Activated T-helper 2 cell treated with anti-CD3 and anti-CD28 coated beads, Interferon-gamma antibody, Interleukin-2, Interleukin-4, amounts not matched to agents 10 μg/mL and 5 μg/mL and 100 μg/mL, durations not matched to agents 14 hours and 24 hours and 36 hours (primary cell): ENCODE data around the gene LAMTOR5. TPM values are rescaled to one million over a fixed set of nuclear protein-coding genes. Genes with fewer than 3 reads are reported as not detected.

Experiments used
- DNase-seq: peaks from one replicate; pipeline ENCODE4 v3.0.0; 2021; ENCODE audit warnings: low spot score
- H3K27ac Mint-ChIP-seq: one replicate; pipeline ENCODE4 v1.8.0; 2021; ENCODE audit warnings: mixed read lengths
- H3K27me3 Mint-ChIP-seq: one replicate; pipeline ENCODE4 v1.8.0; 2021; ENCODE audit warnings: low read depth, mixed read lengths
- H3K36me3 Mint-ChIP-seq: one replicate; pipeline ENCODE4 v1.8.0; 2021; ENCODE audit warnings: low read depth, mixed read lengths
- H3K4me1 Mint-ChIP-seq: one replicate; pipeline ENCODE4 v1.8.0; 2021; ENCODE audit warnings: low read depth, mixed read lengths
- H3K4me3 Mint-ChIP-seq: one replicate; pipeline ENCODE4 v1.8.0; 2021; ENCODE audit warnings: low read depth, mild to moderate bottlenecking, moderate library complexity, mixed read lengths
- H3K9me3 Mint-ChIP-seq: one replicate; pipeline ENCODE4 v1.8.0; 2021; ENCODE audit warnings: mixed read lengths
- intact Hi-C: fragments of 100-400 bp; cut with micrococcal nuclease; formaldehyde crosslinking; loops from one replicate; pipeline ENCODE4 v1.15.1; 2023
- total RNA-seq: library from RNA; stranded (reverse); gene quantifications from 2 replicates; pipeline ENCODE4 v1.2.3, GENCODE V29; 2022

LAMTOR5 gene
- total RNA-seq, 1 donor from 2014 or later, result 171 TPM

DNA sequence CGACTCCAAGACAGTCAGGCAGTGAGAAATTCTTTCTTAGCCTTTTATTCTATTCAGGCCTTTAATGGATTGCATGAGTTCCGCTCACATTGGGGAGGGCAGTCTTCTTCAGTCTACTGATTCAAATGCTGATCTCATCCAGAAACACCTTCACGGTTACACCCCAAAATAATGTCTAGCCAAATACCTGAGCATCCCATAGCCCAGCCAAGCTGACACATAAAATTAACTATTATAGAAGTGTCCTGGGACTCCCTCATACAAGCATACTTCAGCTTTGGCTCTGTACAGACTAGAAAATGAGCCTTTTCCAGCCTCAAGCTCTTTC, 13.0 kb downstream of the LAMTOR5 start:
- no peaks in the 10 kb centered on the region for H3K9me3 Mint-ChIP-seq
- no peak overlapping the region for H3K4me3 Mint-ChIP-seq
- peaks cover 29% of the 10 kb centered on the region for H3K36me3 Mint-ChIP-seq
- H3K27me3 Mint-ChIP-seq, result no peaks in the 10 kb centered on the region
- no peak for DNase-seq
- intact Hi-C loops, result no loop called here
- H3K4me1 Mint-ChIP-seq, result no peaks in the 10 kb centered on the region
- H3K27ac Mint-ChIP-seq, result no peak overlapping the region

DNA sequence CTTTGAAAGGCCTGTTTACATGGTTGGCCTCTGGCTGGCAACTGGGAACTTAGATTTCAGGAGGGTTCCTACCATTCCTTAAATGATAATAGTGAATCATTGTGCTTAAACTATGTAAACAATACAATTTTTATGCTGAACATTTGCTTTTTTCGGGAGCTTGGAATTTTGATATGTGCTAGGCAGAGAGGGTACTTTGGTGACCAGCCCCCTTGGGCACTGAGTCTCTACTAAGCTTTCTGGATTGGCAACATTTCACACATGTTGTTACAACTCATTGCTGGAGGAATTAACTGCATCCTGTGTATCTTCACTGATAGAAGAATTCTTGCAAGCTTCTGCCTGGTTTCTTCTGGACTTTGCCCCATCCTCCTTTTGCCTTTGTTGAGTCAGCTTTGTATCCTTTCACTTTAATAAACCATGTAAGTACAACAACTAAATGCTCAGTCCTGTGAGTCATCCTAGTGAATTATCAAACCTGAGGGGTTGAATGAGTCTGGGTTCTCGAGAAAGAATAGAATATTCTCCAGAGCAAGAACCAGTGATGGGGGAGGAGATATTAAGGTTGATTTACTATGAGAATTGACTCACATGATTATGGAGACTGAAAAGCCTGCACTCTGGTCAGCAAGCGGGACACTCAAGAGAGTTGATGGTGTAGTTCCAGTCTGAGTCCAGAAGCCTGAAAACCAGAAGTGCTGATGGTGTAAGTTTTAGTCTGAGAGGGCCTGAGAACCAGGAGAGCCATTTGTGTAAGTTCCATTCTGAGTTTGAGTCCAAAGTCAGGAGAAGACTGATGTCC, 13.6 kb downstream of the LAMTOR5 start:
- no peak for DNase-seq
- intact Hi-C loops, result no loop called here
- H3K4me3 Mint-ChIP-seq, result no peak overlapping the region
- no peaks in the 10 kb centered on the region for H3K4me1 Mint-ChIP-seq
- H3K27me3 Mint-ChIP-seq, result no peaks in the 10 kb centered on the region
- H3K27ac Mint-ChIP-seq, result no peak overlapping the region
- no peaks in the 10 kb centered on the region for H3K9me3 Mint-ChIP-seq
- peaks cover 29% of the 10 kb centered on the region for H3K36me3 Mint-ChIP-seq

DNA sequence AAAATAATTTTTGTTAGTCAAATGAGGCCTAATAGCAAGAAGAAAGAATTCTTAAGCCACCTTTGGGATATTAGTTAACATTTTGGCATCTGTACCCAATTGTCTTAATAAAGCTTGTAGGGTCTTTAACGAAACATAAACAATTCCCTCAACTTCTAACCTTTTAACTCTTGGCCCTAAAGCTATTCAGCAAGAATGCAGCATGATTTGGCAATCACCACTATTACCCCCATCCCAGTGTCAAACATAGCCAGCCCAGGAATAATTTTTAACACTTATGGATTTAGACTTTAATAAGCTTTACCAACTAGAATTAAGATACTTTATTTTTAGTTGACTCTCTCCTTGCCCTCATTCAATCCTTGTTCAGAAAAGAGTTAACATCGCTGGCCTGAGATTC, 14.2 kb downstream of the LAMTOR5 start:
- no peaks in the 10 kb centered on the region for H3K27me3 Mint-ChIP-seq
- no peak overlapping the region for H3K4me3 Mint-ChIP-seq
- DNase-seq, result no peak
- H3K4me1 Mint-ChIP-seq, result no peaks in the 10 kb centered on the region
- no peaks in the 10 kb centered on the region for H3K9me3 Mint-ChIP-seq
- intact Hi-C loops, result no loop called here
- peaks cover 27% of the 10 kb centered on the region for H3K36me3 Mint-ChIP-seq
- no peak overlapping the region for H3K27ac Mint-ChIP-seq

DNA sequence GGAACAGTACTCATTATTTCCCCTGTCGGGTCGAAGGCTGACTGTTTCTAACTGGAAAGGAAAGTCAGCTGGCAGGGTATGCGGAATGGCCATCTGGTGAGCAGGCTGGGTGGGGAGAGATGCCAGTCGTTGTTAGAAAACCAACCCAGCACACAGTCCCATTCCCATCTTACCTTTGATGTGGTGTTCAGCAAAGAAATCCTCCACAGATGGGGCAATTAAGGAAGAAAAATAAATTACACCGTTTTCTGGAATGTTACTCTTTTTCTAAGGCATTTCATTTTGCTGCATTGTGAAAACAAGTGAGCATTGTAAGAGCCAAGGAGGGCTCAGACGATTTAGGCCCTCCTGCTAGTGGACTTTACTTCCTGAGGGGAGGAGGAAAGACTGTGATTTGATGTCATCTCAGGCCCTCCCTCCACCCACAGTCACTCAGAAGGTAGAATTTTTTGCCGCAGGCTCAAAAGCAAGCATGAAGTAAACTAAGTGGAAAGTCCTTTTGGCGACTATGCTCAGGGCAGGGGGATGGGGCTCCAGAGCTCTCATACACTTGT, 16.7 kb downstream of the LAMTOR5 start, which contains the start of gene SLC16A4:
Gene SLC16A4, minus strand, starts transcription at position 335 of the 554 bp plus-strand sequence. CDS start 1,703 bp downstream, outside the sequence.
- H3K9me3 Mint-ChIP-seq, result no peaks in the 10 kb centered on the region
- H3K4me3 Mint-ChIP-seq, result no peak within 1 kb of the TSS
- H3K27ac Mint-ChIP-seq, result no peak within 1 kb of the TSS
- DNase-seq, result no peak
- H3K36me3 Mint-ChIP-seq, result peaks cover 25% of the 10 kb centered on the region
- H3K27me3 Mint-ChIP-seq, result no peaks in the 10 kb centered on the region
- intact Hi-C loops, result no loop called here
- peaks cover 6% of the 10 kb centered on the region for H3K4me1 Mint-ChIP-seq

DNA sequence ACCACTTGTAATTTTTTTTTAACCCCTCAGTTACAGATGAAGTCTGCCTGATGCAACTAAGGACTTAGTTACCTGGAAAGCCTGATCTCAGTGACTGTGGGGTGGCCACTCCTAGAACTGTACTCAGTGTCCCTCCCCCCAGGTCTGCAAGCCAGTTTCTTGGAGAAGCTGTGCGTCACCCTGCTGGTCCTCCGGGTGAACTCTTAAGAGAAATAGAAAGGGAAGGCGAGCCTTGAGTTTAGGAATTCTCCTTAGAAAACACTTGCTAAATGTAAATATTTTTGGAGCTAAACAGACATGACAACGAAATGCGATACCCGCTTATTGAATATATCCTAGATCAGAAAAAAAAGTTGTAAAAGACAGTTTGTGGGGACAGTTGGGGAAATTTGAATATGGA, 17.4 kb downstream of the LAMTOR5 start:
- intact Hi-C loops, result no loop called here
- DNase-seq, result no peak
- Mint-ChIP-seq H3K36me3 (peaks cover 19% of the 10 kb centered on the region), H3K27ac (no peak overlapping the region), H3K27me3 (no peaks in the 10 kb centered on the region), H3K4me1 (peaks cover 6% of the 10 kb centered on the region), H3K4me3 (no peak overlapping the region), H3K9me3 (no peaks in the 10 kb centered on the region)

DNA sequence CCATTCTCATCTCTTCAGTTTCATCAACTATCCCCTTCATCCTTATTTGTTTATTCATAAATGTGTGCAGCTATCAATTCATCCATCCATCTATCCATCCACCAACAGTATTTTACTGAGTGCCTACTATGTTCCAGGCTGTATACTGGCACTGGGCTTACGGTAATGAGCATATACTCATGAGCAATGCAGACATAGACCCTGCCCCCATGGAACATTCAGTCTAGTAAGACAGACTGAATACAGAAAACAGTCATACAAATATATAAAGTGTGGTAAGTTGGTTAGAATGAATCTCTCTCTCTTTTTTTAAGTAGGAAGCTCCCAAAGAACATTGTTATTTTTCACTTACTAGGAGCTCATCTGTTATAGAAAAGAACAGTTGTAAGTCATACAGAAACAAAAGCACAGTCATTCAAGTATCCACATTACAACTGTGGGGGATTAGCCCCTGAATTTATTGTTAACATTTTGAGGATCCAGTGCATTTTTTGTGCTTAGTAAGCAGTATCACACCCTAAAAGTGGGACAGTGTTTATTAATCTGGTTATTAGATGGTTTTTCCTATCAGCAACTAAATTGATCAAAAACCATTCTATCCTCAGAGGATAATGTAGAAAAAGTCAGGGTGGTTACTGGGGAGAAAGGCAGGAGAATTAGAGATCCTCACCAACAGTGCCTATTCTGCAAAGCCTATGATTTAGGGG, 20.3 kb downstream of the LAMTOR5 start:
- H3K36me3 Mint-ChIP-seq, result peaks cover 19% of the 10 kb centered on the region
- H3K9me3 Mint-ChIP-seq, result no peaks in the 10 kb centered on the region
- H3K27ac Mint-ChIP-seq, result peak overlapping the region; percentile 0
- H3K4me1 Mint-ChIP-seq, result peaks cover 18% of the 10 kb centered on the region
- DNase-seq, result no peak
- H3K4me3 Mint-ChIP-seq, result no peak overlapping the region
- no peaks in the 10 kb centered on the region for H3K27me3 Mint-ChIP-seq
- intact Hi-C loops, result no loop called here

DNA sequence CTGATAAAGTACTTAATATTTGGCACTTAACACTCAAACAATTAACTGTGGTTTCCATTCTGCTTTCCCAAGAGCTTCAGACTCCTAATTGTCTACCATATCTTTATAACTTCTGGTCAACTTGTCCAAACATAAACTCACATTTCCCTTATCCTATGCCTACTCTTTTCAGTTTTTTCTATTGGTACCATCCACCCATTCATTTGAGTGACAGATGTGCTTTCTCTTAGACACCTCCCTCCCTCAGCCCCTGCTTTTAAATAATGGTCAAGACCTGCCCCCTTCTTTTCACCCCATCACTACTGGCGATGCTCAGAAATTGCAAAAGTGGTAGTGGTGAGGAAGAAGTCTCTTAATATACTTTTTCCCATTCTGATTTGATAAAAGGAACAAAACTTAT, 22.1 kb downstream of the LAMTOR5 start:
- H3K27ac Mint-ChIP-seq, result no peak overlapping the region
- H3K4me3 Mint-ChIP-seq, result no peak overlapping the region
- intact Hi-C loops, result no loop called here
- H3K9me3 Mint-ChIP-seq, result no peaks in the 10 kb centered on the region
- no peak for DNase-seq
- peaks cover 28% of the 10 kb centered on the region for H3K36me3 Mint-ChIP-seq
- H3K27me3 Mint-ChIP-seq, result no peaks in the 10 kb centered on the region
- peaks cover 18% of the 10 kb centered on the region for H3K4me1 Mint-ChIP-seq

DNA sequence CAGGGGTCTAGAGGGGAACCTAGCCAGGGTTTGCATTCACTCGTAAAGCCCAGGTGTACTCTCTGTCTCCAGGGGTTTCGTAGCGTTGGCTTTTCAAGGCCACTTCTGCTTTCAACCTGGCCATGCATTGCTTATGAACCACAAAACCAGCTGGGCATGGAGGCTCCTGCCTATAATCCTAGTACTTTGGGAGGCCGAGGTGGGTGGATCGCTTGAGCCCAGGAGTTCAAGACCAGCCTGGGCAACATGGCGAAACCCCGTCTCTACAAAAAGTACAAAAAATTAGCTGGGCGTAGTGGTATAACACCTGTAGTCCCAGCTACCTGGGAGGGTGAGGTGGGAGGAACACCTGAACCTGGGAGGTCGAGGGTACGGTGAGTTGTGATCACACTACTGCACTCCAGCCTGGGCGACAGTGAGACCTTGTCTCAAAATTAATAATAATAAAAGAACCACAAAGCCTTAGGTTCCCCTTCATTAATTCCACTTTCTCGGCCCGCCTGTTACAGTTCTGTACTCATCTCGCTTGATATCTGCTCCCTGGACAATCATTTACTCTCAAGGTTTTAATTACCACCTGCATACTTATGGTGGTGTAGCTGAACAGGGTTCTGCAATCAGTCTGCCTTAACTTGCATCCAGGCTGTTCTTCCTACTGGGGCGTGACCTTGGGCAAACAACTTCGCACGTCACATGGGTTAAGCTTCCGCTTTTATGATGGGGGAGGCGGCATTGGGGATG, 22.7 kb downstream of the LAMTOR5 start:
- no peak for DNase-seq
- Mint-ChIP-seq H3K4me1 (peaks cover 18% of the 10 kb centered on the region), H3K27me3 (no peaks in the 10 kb centered on the region), H3K27ac (no peak overlapping the region), H3K36me3 (peaks cover 33% of the 10 kb centered on the region), H3K4me3 (no peak overlapping the region), H3K9me3 (no peaks in the 10 kb centered on the region)
- intact Hi-C loops, result no loop called here

DNA sequence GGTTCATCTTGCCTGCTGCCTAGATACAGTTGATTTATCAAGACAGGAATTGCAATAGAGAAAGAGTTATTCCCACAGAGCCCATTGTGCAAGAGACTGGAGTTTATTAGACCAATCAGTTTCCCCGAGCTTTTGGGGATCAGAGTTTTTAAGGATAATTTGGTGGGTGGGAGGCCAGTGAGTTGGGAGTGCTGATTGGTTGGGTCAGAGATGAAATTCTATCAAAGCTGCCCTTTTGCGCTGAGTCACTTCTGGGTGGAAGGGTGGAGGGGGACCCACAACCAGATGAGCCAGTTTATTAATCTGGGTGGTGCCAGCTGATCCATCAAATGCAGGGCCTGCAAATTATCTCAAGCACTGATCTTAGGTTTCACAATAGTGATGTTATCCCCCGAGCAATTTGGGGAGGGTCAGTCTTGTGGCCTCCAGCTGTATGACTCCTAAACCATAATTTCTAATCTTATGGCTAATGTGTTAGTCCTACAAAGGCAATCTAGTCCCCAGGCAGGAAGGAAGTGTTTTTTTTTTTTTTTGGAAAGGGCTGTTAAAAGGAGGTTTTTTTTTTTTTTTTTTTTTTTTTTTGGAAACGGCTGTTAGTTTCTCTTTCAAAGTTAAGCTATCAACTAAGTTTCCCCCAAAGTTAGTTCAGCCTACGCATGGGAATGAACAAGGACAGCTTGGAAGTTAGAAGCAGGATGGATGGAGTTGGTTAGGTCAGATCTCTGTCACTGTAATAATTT, 24.1 kb downstream of the LAMTOR5 start:
- no peak for DNase-seq
- H3K27ac Mint-ChIP-seq, result peak overlapping the region; percentile 51
- H3K4me1 Mint-ChIP-seq, result peaks cover 18% of the 10 kb centered on the region
- H3K36me3 Mint-ChIP-seq, result peaks cover 43% of the 10 kb centered on the region
- intact Hi-C loops, result no loop called here
- H3K27me3 Mint-ChIP-seq, result no peaks in the 10 kb centered on the region
- no peak overlapping the region for H3K4me3 Mint-ChIP-seq
- H3K9me3 Mint-ChIP-seq, result no peaks in the 10 kb centered on the region

DNA sequence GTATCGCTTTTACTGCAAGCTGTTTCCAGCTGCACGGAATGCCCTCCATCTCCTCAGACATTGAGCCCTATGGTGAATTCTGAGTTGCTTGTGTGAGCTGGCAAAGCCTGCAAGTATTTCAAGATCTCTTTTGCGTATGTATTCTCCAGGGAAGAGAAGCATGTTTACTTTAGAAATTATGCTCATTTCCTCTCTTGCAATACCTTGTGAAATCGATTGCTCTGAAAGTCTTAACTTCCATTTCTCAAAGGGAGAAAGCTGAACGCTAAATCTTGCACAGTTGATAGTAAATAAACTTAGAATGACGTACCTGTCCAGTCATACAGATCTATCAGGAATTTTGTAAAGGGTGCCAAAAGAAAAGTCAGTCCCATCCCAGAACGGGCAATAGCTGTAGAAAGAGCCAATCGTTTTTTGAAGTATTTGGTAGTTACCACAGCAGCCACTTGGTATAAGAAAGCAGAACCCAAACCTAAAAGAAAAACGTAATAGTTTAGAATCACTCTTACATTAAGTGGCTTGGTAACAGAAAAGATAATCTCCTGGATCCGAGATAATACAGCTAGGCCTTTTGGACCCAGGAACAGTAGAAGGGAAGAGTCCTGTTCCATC, 26.7 kb downstream of the LAMTOR5 start:
- H3K4me1 Mint-ChIP-seq, result peaks cover 12% of the 10 kb centered on the region
- H3K4me3 Mint-ChIP-seq, result no peak overlapping the region
- H3K9me3 Mint-ChIP-seq, result no peaks in the 10 kb centered on the region
- intact Hi-C loops, result no loop called here
- H3K36me3 Mint-ChIP-seq, result peaks cover 55% of the 10 kb centered on the region
- no peak for DNase-seq
- no peak overlapping the region for H3K27ac Mint-ChIP-seq
- H3K27me3 Mint-ChIP-seq, result no peaks in the 10 kb centered on the region

DNA sequence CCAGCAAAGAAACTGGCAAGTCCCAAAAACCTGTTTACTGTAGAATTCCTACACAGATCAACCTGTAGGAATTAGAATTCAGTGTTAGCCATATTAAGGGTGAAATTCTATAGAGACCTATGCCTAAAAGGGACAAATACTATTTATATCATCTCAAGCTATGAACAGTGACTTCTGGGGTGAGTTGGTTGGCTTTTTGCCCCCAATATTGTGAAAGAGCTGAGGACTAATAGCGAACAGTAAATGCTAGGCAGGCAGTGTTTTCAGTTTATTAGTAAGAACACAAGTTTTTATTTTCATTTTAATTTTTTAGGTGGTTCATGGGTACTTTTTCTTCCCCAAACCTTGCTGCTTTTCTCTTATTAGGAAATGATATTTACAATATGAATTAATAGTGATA, 32.0 kb downstream of the LAMTOR5 start:
- Mint-ChIP-seq H3K27ac (no peak overlapping the region), H3K4me1 (peaks cover 3% of the 10 kb centered on the region), H3K27me3 (no peaks in the 10 kb centered on the region), H3K36me3 (peaks cover 56% of the 10 kb centered on the region), H3K9me3 (no peaks in the 10 kb centered on the region), H3K4me3 (no peak overlapping the region)
- DNase-seq, result no peak
- intact Hi-C loops, result no loop called here

DNA sequence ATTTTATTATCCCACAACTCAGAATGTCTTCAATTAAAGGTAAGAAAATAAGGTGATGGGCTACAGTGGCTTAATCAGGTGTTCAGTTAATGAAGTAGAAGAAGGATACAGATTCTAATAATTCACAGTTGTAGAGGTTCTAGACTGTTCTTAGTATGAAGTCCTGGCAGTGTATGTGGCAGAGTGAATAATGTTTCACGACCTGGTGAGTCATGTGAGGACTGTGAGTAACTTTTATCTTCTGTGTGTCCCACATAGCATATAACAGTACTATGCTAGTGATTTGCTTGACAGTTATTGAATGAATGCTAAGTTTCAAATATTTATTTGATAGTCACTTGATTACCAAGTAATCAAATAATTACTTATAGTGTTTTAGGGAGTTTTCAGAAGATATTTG, 36.7 kb downstream of the LAMTOR5 start:
- intact Hi-C loops, result loop anchor here (2.0 kb wide), 1 partner anchor 18 kb away; no protein-coding TSS in a partner anchor
- no peaks in the 10 kb centered on the region for H3K27me3 Mint-ChIP-seq
- H3K9me3 Mint-ChIP-seq, result no peaks in the 10 kb centered on the region
- no peak overlapping the region for H3K4me3 Mint-ChIP-seq
- H3K4me1 Mint-ChIP-seq, result peaks cover 8% of the 10 kb centered on the region
- no peak for DNase-seq
- peaks cover 33% of the 10 kb centered on the region for H3K36me3 Mint-ChIP-seq
- H3K27ac Mint-ChIP-seq, result no peak overlapping the region
